Lower lobe of right lung (tissue), 2 donors: ENCODE measurements around the gene KCNIP2. TPM values are rescaled to one million over a fixed set of nuclear protein-coding genes. Genes with fewer than 3 reads are reported as not detected.

Experiments used
- ATAC-seq, 2 donors: fragments of 200-7000 bp; cut with Tn5 transposase; one replicate each; pipeline ENCODE4 v1.9.1; 2020 to 2022; ENCODE audit warnings: mild to moderate bottlenecking in 2 of 2, moderate library complexity in 2 of 2
- DNase-seq: peaks from one replicate; pipeline ENCODE4 v3.0.0-alpha.2; 2020
- H3K27ac ChIP-seq: fragments of 200-600 bp; one replicate; pipeline ENCODE4 v1.8.0; 2022
- H3K27me3 ChIP-seq: fragments of 200-600 bp; one replicate; pipeline ENCODE4 v1.8.0; 2022; ENCODE audit warnings: low read depth
- H3K36me3 ChIP-seq: fragments of 200-600 bp; one replicate; pipeline ENCODE4 v1.8.0; 2022; ENCODE audit warnings: mild to moderate bottlenecking
- H3K4me1 ChIP-seq: fragments of 200-600 bp; one replicate; pipeline ENCODE4 v1.8.0; 2022
- H3K4me3 ChIP-seq: fragments of 200-600 bp; one replicate; pipeline ENCODE4 v1.8.0; 2022; ENCODE audit warnings: mild to moderate bottlenecking
- H3K9me3 ChIP-seq: fragments of 200-600 bp; one replicate; pipeline ENCODE4 v1.8.0; 2022
- CTCF ChIP-seq: fragments of 200-600 bp; IDR thresholded peaks from one replicate; pipeline ENCODE4 v1.8.0; 2022; ENCODE audit warnings: antibody characterized with exemption, mild to moderate bottlenecking
- intact Hi-C: fragments of 100-400 bp; cut with DNase I; formaldehyde crosslinking; loops from one replicate; pipeline ENCODE4 v1.11.0; 2022
- total RNA-seq: library from RNA; stranded (reverse); fragmentation: NEBNext Ultra II Directional; extraction: Animal tissue kit (Norgen Biotek cat#: 25700); gene quantifications from one replicate; pipeline ENCODE4 v1.2.1, GENCODE V29; 2021
- donor health status: DM: no; HTN: yes; CAD: no; lungs with severe emphysema.

The KCNIP2 gene
- total RNA-seq, 1 donor from 2014 or later, result 3.7 TPM

- H3K36me3 ChIP-seq, result no peaks in the 10 kb centered on the region
- H3K27ac ChIP-seq, result no peak overlapping the region
- no peaks in the 10 kb centered on the region for H3K27me3 ChIP-seq
- peaks cover 7% of the 10 kb centered on the region for H3K9me3 ChIP-seq
- DNase-seq, result no peak
- peak in 1 of 2 donors; percentile 12 for ATAC-seq
- TF ChIP-seq CTCF, result no peak
- peaks cover 4% of the 10 kb centered on the region for H3K4me1 ChIP-seq
- intact Hi-C loops, result no loop called here
- no peak overlapping the region for H3K4me3 ChIP-seq
Measured at GRCh38 chr10:101858723-101859500, 15.3 kb upstream of the KCNIP2 start.

- Histone ChIP-seq H3K9me3 (peaks cover 7% of the 10 kb centered on the region), H3K27me3 (no peaks in the 10 kb centered on the region), H3K4me3 (no peak overlapping the region), H3K27ac (no peak overlapping the region), H3K4me1 (peaks cover 4% of the 10 kb centered on the region), H3K36me3 (no peaks in the 10 kb centered on the region)
- intact Hi-C loops, result no loop called here
- no peak for DNase-seq
- no peak for TF ChIP-seq CTCF
- ATAC-seq, result no peak
Measured at GRCh38 chr10:101857802-101858476, 14.3 kb upstream of the KCNIP2 start.

- no peak for ATAC-seq
- H3K27ac ChIP-seq, result no peak overlapping the region
- TF ChIP-seq CTCF, result no peak
- peaks cover 4% of the 10 kb centered on the region for H3K36me3 ChIP-seq
- no peak overlapping the region for H3K4me3 ChIP-seq
- intact Hi-C loops, result no loop called here
- H3K4me1 ChIP-seq, result peaks cover 4% of the 10 kb centered on the region
- peaks cover 7% of the 10 kb centered on the region for H3K9me3 ChIP-seq
- no peaks in the 10 kb centered on the region for H3K27me3 ChIP-seq
- no peak for DNase-seq
Measured at GRCh38 chr10:101856626-101857025, 13.0 kb upstream of the KCNIP2 start.

GRCh38 chr10:101851411-101852116 lies 8.0 kb upstream of the KCNIP2 start:
- Histone ChIP-seq H3K27ac (no peak overlapping the region), H3K9me3 (no peaks in the 10 kb centered on the region), H3K4me3 (no peak overlapping the region), H3K36me3 (peaks cover 36% of the 10 kb centered on the region), H3K4me1 (peaks cover 23% of the 10 kb centered on the region), H3K27me3 (no peaks in the 10 kb centered on the region)
- DNase-seq (no peak), ATAC-seq (no peak)
- intact Hi-C loops, result no loop called here
- TF ChIP-seq CTCF, result no peak

GRCh38 chr10:101850749-101851148 lies 7.1 kb upstream of the KCNIP2 start:
- H3K4me1 ChIP-seq, result peaks cover 23% of the 10 kb centered on the region

More at GRCh38 chr10:101850749-101851148, 7.1 kb upstream of the KCNIP2 start:
- Histone ChIP-seq H3K9me3 (no peaks in the 10 kb centered on the region), H3K27ac (no peak overlapping the region), H3K27me3 (no peaks in the 10 kb centered on the region), H3K4me3 (no peak overlapping the region), H3K36me3 (peaks cover 44% of the 10 kb centered on the region)
- intact Hi-C loops, result no loop called here
- DNase-seq, result no peak
- TF ChIP-seq CTCF, result no peak
- no peak for ATAC-seq
